22Rv1 (cell line): ENCODE data around the gene P4HB.

Experiments used
- H3K27ac ChIP-seq: fragments of 450-650 bp; 2 replicates; pipeline ENCODE4 v1.5.1; 2017
- CTCF ChIP-seq: fragments of 450-650 bp; IDR thresholded peaks from 2 replicates; pipeline ENCODE4 v1.5.1; 2017; ENCODE audit warnings: mild to moderate bottlenecking
- ZFX ChIP-seq: fragments of 450-650 bp; IDR thresholded peaks from 2 replicates; pipeline ENCODE4 v1.6.1; 2017; ENCODE audit warnings: antibody characterized with exemption, borderline replicate concordance

Gene P4HB

GRCh38 chr17:81845881-81846742, 14.2 kb downstream of the P4HB start:
- no peak for TF ChIP-seq CTCF
- H3K27ac ChIP-seq: no peak overlapping the region

DNA sequence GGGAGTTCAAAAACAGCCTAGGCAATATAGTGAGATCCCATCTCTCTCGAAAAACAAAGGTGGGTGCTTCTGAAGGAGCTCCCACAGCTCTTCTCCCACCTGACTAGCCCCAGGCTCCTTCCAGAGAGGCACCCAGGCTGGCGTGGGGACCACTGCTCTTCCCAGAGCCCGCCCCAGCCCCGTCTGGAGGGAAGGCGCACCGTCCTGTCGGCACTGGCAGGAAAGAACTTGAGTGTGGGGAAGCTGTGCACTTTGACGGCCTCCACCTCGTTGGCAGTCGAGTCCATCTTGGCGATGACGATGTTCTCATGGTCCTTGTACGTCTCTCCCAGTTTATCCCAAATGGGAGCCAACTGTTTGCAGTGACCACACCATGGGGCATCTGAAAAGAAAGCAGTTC, 15.0 kb downstream of the P4HB start:
- TF ChIP-seq ZFX: no peak
- no peak for TF ChIP-seq CTCF
- H3K27ac ChIP-seq: no peak overlapping the region

DNA sequence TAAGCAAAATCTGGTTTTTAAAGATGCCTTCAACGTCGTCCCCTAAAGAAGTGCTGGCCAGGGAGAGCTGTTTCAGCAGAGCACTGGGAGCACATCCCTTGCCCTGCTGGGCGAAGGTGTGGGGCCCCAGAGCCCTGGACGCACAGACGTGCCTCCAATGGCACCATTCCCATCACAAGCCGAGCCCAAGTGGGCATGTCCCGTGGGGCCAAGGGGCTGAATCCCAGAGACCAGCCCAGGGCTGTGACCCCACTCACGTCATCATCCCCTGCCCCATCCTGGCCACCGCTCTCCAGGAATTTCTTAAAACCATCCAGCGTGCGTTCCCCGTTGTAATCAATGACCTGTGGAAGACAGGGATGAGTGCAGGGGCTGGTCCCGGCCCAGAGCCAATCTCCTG, 15.4 kb downstream of the P4HB start:
- no peak for TF ChIP-seq CTCF
- no peak for TF ChIP-seq ZFX
- no peak overlapping the region for H3K27ac ChIP-seq

DNA sequence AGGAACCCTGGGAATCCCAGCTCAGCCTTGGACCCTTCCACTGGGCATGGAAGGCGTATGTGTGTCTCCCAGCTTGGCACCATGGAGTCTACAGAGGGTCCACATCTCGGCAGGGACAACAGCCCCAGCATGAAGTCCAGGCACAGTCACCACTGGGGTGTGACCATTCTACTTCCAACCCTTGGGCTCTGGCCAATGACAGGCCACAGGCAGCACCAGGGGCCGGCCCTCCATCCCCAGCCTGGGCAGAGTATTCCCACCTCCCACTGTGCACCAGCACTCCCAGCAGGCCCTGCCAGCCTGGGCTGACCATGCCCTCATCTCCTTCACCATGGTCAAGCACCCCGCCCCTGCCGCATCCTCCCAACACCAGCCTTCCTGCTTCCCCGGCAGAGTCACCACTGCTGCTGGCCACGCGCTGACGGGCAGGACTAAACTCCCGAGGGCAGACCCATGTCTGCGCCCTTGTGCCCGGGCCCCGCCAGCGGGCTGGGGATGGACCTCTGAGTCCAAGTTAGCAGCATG, 15.9 kb downstream of the P4HB start:
- no peak for TF ChIP-seq CTCF
- TF ChIP-seq ZFX: no peak
- H3K27ac ChIP-seq: no peak overlapping the region

GRCh38 chr17:81843713-81844326, 16.5 kb downstream of the P4HB start:
- no peak overlapping the region for H3K27ac ChIP-seq
- no peak for TF ChIP-seq CTCF
- no peak for TF ChIP-seq ZFX

DNA sequence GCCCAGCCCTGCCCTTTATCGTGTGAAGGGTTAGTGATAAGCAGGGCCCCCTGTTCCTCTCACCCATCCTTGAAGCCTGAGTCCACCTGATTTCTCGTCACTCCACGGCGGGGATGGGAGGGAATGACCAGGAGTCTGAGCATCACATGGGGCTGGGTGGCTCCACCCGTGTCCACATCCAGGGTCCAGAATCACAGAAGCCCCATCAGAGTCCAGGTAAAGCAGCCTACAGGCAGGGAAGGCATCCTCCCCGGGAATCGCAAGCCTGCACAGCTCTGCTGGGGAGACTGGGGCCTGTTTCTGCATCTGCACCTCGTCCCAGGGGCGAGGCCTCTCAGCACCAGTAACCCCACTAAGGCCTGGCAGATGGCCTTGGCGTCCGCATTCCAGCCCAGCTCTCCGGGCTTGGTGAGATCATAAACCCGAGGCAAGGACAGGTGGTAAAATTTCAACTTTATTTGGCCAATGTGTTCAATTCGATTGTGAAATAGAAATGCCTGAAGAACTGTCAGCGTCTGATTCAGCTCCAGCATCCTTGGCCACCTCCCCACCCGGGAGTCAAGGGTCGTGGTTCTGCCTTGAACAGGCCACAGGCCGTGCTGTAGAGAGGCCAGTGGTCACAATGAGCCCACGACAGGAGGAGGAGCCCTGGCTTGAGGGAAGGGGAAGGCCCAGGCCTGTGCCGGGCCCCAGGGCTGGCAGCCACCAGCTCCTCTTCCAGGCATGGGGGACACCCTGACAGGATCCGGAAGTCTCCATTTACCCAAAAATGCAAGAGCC, 17.4 kb downstream of the P4HB start:
- TF ChIP-seq ZFX: no peak
- TF ChIP-seq CTCF: no peak
- H3K27ac ChIP-seq: 0 out of 2 replicates have a peak overlapping the region, but pooled peaks have one; percentile 7
